Keratinocyte (primary cell): Measurements from ENCODE around the gene DCAF15. TPM values are rescaled to one million over a fixed set of nuclear protein-coding genes. Genes with fewer than 3 reads are reported as not detected.

ENCODE experiments used
- DNase-seq: peaks from one replicate; pipeline ENCODE4 v3.0.0-alpha.2; 2011; ENCODE audit warnings: low read depth, missing footprints, low spot score
- FAIRE-seq: peaks from 2 replicates; lab custom pipeline; 2011; peaks lifted over from hg19 to GRCh38; lab: Jason Lieb, UNC
- H2AFZ ChIP-seq: 2 replicates; pipeline ENCODE4 v1.6.0; 2012; ENCODE audit warnings: low read length, control low read depth, inconsistent platforms; ENCODE audit not compliant: control insufficient read depth
- H3K27ac ChIP-seq: 2 replicates; pipeline ENCODE4 v1.5.1; 2011; ENCODE audit warnings: low read length; ENCODE audit not compliant: control insufficient read depth, insufficient read depth
- H3K27me3 ChIP-seq: 3 replicates; pipeline ENCODE4 v1.6.0; 2011; ENCODE audit warnings: low read length; ENCODE audit not compliant: control insufficient read depth, insufficient read depth; ENCODE audit errors: extremely low read depth
- H3K36me3 ChIP-seq, 2 experiments: 2 replicates in 1 of 2; 3 replicates in 1 of 2; pipeline ENCODE4 v1.5.1; 2011; ENCODE audit warnings: low read length in 2 of 2, mild to moderate bottlenecking in 1 of 2; ENCODE audit not compliant: control insufficient read depth in 2 of 2, insufficient read depth in 2 of 2; ENCODE audit errors: extremely low read depth in 1 of 2
- H3K4me1 ChIP-seq: 3 replicates; pipeline ENCODE4 v1.5.1; 2011; ENCODE audit warnings: low read length; ENCODE audit not compliant: control insufficient read depth, insufficient read depth; ENCODE audit errors: extremely low read depth
- H3K4me2 ChIP-seq: 3 replicates; pipeline ENCODE4 v1.6.0; 2011; ENCODE audit warnings: low read depth, low read length; ENCODE audit not compliant: control insufficient read depth, insufficient read depth; ENCODE audit errors: extremely low read depth
- H3K4me3 ChIP-seq, 3 experiments: fragments of 200-600 bp in 1 of 3; sonication (generic) in 1 of 3; 2 replicates in 2 of 3; 3 replicates in 1 of 3; pipeline ENCODE4 v1.5.1; 2011 to 2016; ENCODE audit warnings: low read length in 3 of 3, mild to moderate bottlenecking in 3 of 3, control low read depth in 2 of 3, inconsistent platforms in 1 of 3, low read depth in 1 of 3, mixed read lengths in 1 of 3, mixed run types in 1 of 3, moderate library complexity in 1 of 3; ENCODE audit not compliant: control insufficient read depth in 2 of 3, insufficient read depth in 2 of 3; ENCODE audit errors: extremely low read depth in 1 of 3
- H3K79me2 ChIP-seq: 2 replicates; pipeline ENCODE4 v1.6.0; 2012; ENCODE audit warnings: low read length; ENCODE audit not compliant: control insufficient read depth, insufficient read depth
- H3K9ac ChIP-seq: 3 replicates; pipeline ENCODE4 v1.6.0; 2011; ENCODE audit warnings: low read length; ENCODE audit not compliant: control insufficient read depth, insufficient read depth; ENCODE audit errors: extremely low read depth
- H3K9me1 ChIP-seq: 3 replicates; pipeline ENCODE4 v1.6.0; 2011; ENCODE audit warnings: low read length; ENCODE audit not compliant: control insufficient read depth, insufficient read depth; ENCODE audit errors: extremely low read depth
- H3K9me3 ChIP-seq: 2 replicates; pipeline ENCODE4 v1.5.1; 2012; ENCODE audit warnings: low read depth, low read length; ENCODE audit not compliant: control insufficient read depth
- H4K20me1 ChIP-seq: 3 replicates; pipeline ENCODE4 v1.6.0; 2011; ENCODE audit warnings: low read length; ENCODE audit not compliant: control insufficient read depth, insufficient read depth; ENCODE audit errors: extremely low read depth
- CTCF ChIP-seq, 3 experiments: IDR thresholded peaks in 1 of 3; conservative IDR thresholded peaks in 1 of 3; optimal IDR thresholded peaks in 1 of 3; 2 replicates in 2 of 3; 3 replicates in 1 of 3; pipeline versions ENCODE3 to v1.5.1; 2011; ENCODE audit warnings: low read length in 3 of 3, mild to moderate bottlenecking in 3 of 3, moderate library complexity in 2 of 3, control low read depth in 1 of 3, inconsistent platforms in 1 of 3; ENCODE audit not compliant: insufficient read depth in 2 of 3; ENCODE audit errors: extremely low read depth in 1 of 3
- EZH2 ChIP-seq: IDR thresholded peaks from one replicate; pipeline ENCODE4 v1.6.1; 2012; ENCODE audit warnings: inconsistent platforms, mild to moderate bottlenecking, low read length, moderate library complexity
- dilution Hi-C: fragments of 300-500 bp; cut with MboI; formaldehyde crosslinking; loops from one replicate; pipeline ENCODE4 v1.7.0; 2020; ENCODE audit warnings: low sequenced_read_pairs; ENCODE audit not compliant: extremely low pct_ligation_motif_present
- polyA plus RNA-seq, 5 experiments: library from polyadenylated mRNA; depleted of rRNA in 3 of 5; stranded (reverse) in 3 of 5; stranded (forward) in 1 of 5; unstranded in 1 of 5; fragments of >200 nt; gene quantifications; 1 replicate in 1 of 5; 2 replicates in 3 of 5; 3 replicates in 1 of 5; pipeline versions ENCODE4 v1.2.1 to v1.2.3, GENCODE V29; 2011 to 2012; ENCODE audit warnings: missing spikeins in 2 of 5, low read depth in 1 of 5, low replicate concordance in 1 of 5

The DCAF15 gene
- polyA plus RNA-seq, 1 donor (not counting 4 experiments of a cell fraction or from before 2014, with no cell fraction given), result 15.1 TPM

- Histone ChIP-seq H3K4me3 (no peak overlapping the region), H3K4me2 (no peak overlapping the region), H3K79me2 (no peaks in the 10 kb centered on the region), H2AFZ (no peak overlapping the region), H3K9me3 (no peaks in the 10 kb centered on the region), H3K27ac (no peak overlapping the region), H3K9ac (no peak overlapping the region), H3K4me1 (no peaks in the 10 kb centered on the region), H4K20me1 (no peaks in the 10 kb centered on the region), H3K27me3 (no peaks in the 10 kb centered on the region), H3K36me3 (peaks cover 15 to 18% of the 10 kb centered on the region in 2 experiments), H3K9me1 (no peaks in the 10 kb centered on the region)
- TF ChIP-seq EZH2 (no peak), CTCF (optimal IDR thresholded peaks at IDR 0.05 in 1 of 3, IDR thresholded peaks at IDR 0.05 in 1 of 3, conservative IDR thresholded peaks at IDR 0.05 in 1 of 3; ENCODE audit: extremely low read depth in 1 of 3, insufficient read depth in 2 of 3, low read length in 3 of 3) (no peak)
- DNase-seq (no peak), FAIRE-seq (no peak)
- dilution Hi-C loops, result no loop called here
These were observed 37.5 kb upstream of the DCAF15 start for GRCh38 chr19:13914777-13915176.

GRCh38 chr19:13917888-13918406 is 34.4 kb upstream of the DCAF15 start:
- TF ChIP-seq CTCF (optimal IDR thresholded peaks at IDR 0.05 in 1 of 3, IDR thresholded peaks at IDR 0.05 in 1 of 3, conservative IDR thresholded peaks at IDR 0.05 in 1 of 3; ENCODE audit: extremely low read depth in 1 of 3, insufficient read depth in 2 of 3, low read length in 3 of 3), result no peak
- no peak for TF ChIP-seq EZH2
- no peaks in the 10 kb centered on the region for H3K27me3 ChIP-seq
- no peak for DNase-seq
- no peaks in the 10 kb centered on the region for H3K9me3 ChIP-seq
- H3K79me2 ChIP-seq, result no peaks in the 10 kb centered on the region
- no peaks in the 10 kb centered on the region for H3K9me1 ChIP-seq
- peaks cover 20 to 24% of the 10 kb centered on the region in 2 experiments for H3K36me3 ChIP-seq
- H3K4me1 ChIP-seq, result no peaks in the 10 kb centered on the region
- no peak overlapping the region for H3K27ac ChIP-seq
- no peak overlapping the region for H3K4me2 ChIP-seq
- no peak overlapping the region for H2AFZ ChIP-seq
- no peak overlapping the region for H3K4me3 ChIP-seq
- dilution Hi-C loops, result no loop called here
- no peak for FAIRE-seq
- no peak overlapping the region for H3K9ac ChIP-seq
- no peaks in the 10 kb centered on the region for H4K20me1 ChIP-seq
